Activated CD4-positive, alpha-beta T cell treated with anti-CD3 and anti-CD28 coated beads, Interleukin-2, amount 50 U/mL, for 48 hours (primary cell): ENCODE measurements around the gene ALG12.
A peak's percentile ranks its signal among the peaks of the same experiment; 100 is the strongest.

Experiments used
- DNase-seq, 2 experiments: peaks; one replicate each; pipeline ENCODE4 v3.0.0-alpha.2; 2020

The ALG12 gene

GRCh38 chr22:49929211-49929979 is 11.2 kb upstream of the ALG12 start:
- peak; percentile 80 to 84 for DNase-seq

GRCh38 chr22:49928555-49929210 is 10.4 kb upstream of the ALG12 start:
- DNase-seq, result no peak

GRCh38 chr22:49928185-49928495 is 9.9 kb upstream of the ALG12 start:
- no peak for DNase-seq

- DNase-seq, result no peak
Measured at GRCh38 chr22:49927483-49928184, 9.4 kb upstream of the ALG12 start.

GRCh38 chr22:49926916-49927315 is 8.7 kb upstream of the ALG12 start:
- no peak for DNase-seq

GRCh38 chr22:49925525-49926128 is 7.4 kb upstream of the ALG12 start:
- peak; percentile 57 to 70 for DNase-seq

GRCh38 chr22:49924113-49924833 is 6.0 kb upstream of the ALG12 start:
- DNase-seq, result no peak

- peak in 1 of 2 experiments; percentile 41 for DNase-seq
Measured at GRCh38 chr22:49923445-49923844, 5.2 kb upstream of the ALG12 start.

- DNase-seq, result no peak
Measured at GRCh38 chr22:49922926-49923325, 4.7 kb upstream of the ALG12 start.

- DNase-seq, result no peak
Measured at GRCh38 chr22:49922484-49922883, 4.2 kb upstream of the ALG12 start.

- no peak for DNase-seq
Measured at GRCh38 chr22:49921508-49922278, 3.5 kb upstream of the ALG12 start.

- no peak for DNase-seq
Measured at GRCh38 chr22:49920859-49921258, 2.6 kb upstream of the ALG12 start.

GRCh38 chr22:49918911-49919881 is 958 bp upstream of the ALG12 start:
- DNase-seq, result no peak

GRCh38 chr22:49916831-49917230 is 1.4 kb downstream of the ALG12 start:
- no peak for DNase-seq

GRCh38 chr22:49915610-49916009 is 2.6 kb downstream of the ALG12 start:
- DNase-seq, result no peak

- no peak for DNase-seq
Measured at GRCh38 chr22:49914256-49914655, 4.0 kb downstream of the ALG12 start.

- no peak for DNase-seq
Measured at GRCh38 chr22:49913446-49913845, 4.8 kb downstream of the ALG12 start.

- DNase-seq, result no peak
Measured at GRCh38 chr22:49913026-49913425, 5.2 kb downstream of the ALG12 start.

GRCh38 chr22:49911881-49912625 is 6.2 kb downstream of the ALG12 start:
- DNase-seq, result no peak
